GM18907 (cell line): Measurements from ENCODE around the gene CBLL1.

Source experiments
- ATAC-seq: cut with Tn5 transposase; IDR thresholded peaks from one replicate; pipeline ENCODE4 v1.9.1; 2021; ENCODE audit warnings: mild to moderate bottlenecking, moderate library complexity; ENCODE audit not compliant: unreplicated experiment

CBLL1 gene

GRCh38 chr7:107809179-107809578, 65.2 kb downstream of the CBLL1 start:
- no peak for ATAC-seq

GRCh38 chr7:107810626-107811025, 66.7 kb downstream of the CBLL1 start:
- ATAC-seq, result no peak
